H4 (cell line): ENCODE measurements around the gene VPS13D. TPM values are rescaled to one million over a fixed set of nuclear protein-coding genes. Genes with fewer than 3 reads are reported as not detected.
A peak's percentile ranks its signal among the peaks of the same experiment; 100 is the strongest.

ENCODE experiments used
- DNase-seq: peaks from one replicate; pipeline ENCODE4 v3.0.0-alpha.2; 2015; ENCODE audit warnings: low spot score
- total RNA-seq: library from RNA; depleted of rRNA; stranded (reverse); fragments of >200 nt; shearing (Covaris generic); gene quantifications from 2 replicates; pipeline ENCODE4 v1.2.3, GENCODE V29; 2014; rRNA removed

The VPS13D gene
- total RNA-seq, 1 experiment from 2014 or later = 9.6 TPM

GRCh38 chr1:12553963-12554362, 324.1 kb downstream of the VPS13D start:
- no peak for DNase-seq

- no peak for DNase-seq
Measured at GRCh38 chr1:12554521-12555305, 324.9 kb downstream of the VPS13D start.

GRCh38 chr1:12555411-12556367, 325.9 kb downstream of the VPS13D start:
- DNase-seq = no peak

DNA sequence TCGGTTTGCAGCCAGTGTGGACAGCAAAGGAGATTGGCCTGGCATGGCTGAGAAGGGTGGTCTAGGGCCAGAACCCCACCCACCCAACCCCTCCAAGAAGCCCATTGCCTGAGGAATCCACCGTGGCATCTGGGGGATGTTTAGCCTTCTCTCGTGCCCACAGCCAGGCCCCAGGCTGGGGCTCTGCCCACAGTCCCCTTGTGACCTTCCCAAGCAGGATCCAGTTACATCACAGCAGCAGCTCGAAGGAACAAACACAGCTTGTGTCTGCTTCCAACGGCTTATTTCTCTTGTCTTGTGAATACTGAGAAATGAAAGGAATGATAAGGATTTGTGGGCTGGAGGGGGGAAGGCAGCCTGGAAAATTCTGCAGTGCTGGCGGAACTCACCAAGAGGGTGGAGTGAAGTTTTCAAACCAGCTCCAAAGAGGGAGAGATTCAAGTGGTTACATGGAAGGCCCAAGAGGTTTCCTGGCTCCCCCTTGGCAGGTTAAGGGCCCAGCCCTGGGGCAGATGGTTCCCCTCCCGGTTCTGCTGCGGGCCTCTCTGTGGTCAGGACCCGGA, 326.6 kb downstream of the VPS13D start:
- peak; percentile 95 for DNase-seq

GRCh38 chr1:12556957-12557935, 327.4 kb downstream of the VPS13D start:
- no peak for DNase-seq

- DNase-seq = no peak
Measured at GRCh38 chr1:12561121-12561520, 331.3 kb downstream of the VPS13D start.

Other genes with a start within 250 kb of the VPS13D start
- gene MFN2, start 249.6 kb upstream of the VPS13D start, total RNA-seq = 38.4 and 40.1 TPM in 2 replicates
- gene MIIP, start 210.5 kb upstream of the VPS13D start, total RNA-seq = 15.3 and 18.6 TPM in 2 replicates
- gene TNFRSF8, start 166.7 kb upstream of the VPS13D start, total RNA-seq = 0.02 TPM in 1 of 2 replicates, not detected in the other
- 0.47 and 0.93 TPM in 2 replicates for gene TNFRSF1B, start 63.0 kb upstream of the VPS13D start, total RNA-seq